Putamen (tissue), 1 donor: ENCODE data around the gene TCEAL5.
"Not testable (repeated sequence)": the region's sequence is repeated elsewhere in the genome, so short reads cannot be mapped to it uniquely, and the experiment has no call there.

Source experiments
- DNase-seq: peaks from one replicate; pipeline ENCODE4 v3.0.0-alpha.2; 2016; ENCODE audit warnings: low spot score

TCEAL5 gene

DNA sequence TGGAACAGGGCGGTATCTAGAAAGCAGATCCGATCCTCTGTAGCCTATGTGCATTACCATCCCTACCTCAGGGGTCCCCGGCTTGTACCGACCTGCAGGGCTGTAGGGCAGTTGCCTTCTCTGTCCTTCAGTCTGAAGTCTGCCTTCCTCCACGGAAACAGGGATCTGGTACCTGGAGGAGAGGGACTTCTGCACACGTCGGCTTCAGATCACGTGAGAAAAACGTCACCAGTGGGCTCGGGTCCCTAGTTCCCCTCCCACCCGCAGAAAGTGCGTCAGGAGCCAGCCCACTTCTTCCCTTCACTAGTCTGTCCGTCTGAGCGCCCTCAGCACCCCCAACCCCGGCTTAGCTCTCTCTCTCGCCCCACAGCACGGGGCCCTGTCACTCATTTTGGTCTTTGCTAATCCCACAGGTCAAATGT lies at the start of gene TCEAL5:
TCEAL5 (minus strand) TSS at position 170 of the 422 bp plus-strand sequence. CDS start 2,187 bp downstream, outside the sequence.
- DNase-seq = peak; percentile 47

GRCh38 chrX:103311399-103311780 lies 34.8 kb upstream of the TCEAL5 start:
- no peak for DNase-seq

DNA sequence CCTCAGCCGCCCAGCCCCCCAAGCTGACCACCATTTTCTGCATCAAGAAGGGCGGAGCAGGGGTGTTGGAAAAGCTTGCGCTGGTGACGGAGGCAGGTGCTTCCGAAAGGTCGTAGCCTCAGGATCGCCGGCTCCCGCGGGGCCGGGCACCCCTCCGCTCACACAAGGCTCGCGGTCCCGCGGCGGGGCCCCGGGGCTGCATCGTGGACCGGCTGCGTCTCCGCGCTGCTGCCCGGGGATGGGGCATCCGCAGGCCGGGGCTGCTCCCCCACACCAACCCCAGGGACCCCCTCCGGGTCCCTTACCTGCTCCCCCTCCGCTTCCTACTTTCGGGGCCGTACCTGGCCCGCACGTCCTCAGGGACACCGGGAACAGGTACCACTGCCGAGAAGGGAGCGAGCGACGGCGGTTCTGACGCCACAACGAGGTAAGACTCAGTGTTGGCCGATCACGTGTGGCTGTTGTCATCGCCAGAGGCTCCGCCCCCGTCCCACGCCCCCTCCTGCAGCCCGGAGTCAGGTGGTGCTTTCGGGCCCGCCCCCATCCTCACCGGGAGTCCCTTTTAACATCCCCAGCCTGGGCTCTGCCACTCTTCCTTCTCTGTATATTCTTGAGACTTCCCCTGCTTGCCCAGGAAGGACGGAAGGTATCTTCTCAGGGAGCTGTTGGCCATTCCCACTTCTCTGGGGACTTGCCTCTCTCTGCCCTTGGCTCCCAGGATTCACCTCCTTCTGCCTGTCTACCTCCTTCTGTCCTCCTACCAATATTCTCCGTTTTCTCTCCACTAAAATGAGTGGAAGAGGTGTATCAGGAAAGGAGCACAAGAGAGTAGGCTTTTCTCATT lies 34.2 kb upstream of the TCEAL5 start, which contains the start of gene BEX2:
BEX2 (minus strand) TSS at position 436 of the 844 bp plus-strand sequence. CDS start 1,014 bp downstream, outside the sequence.
- peak; percentile 78 for DNase-seq

- DNase-seq = no peak
These were observed 33.5 kb upstream of the TCEAL5 start for GRCh38 chrX:103309860-103310554.

GRCh38 chrX:103305666-103306065 lies 29.1 kb upstream of the TCEAL5 start:
- DNase-seq = not testable (repeated sequence)

- DNase-seq = no peak
These were observed 28.2 kb upstream of the TCEAL5 start for GRCh38 chrX:103304705-103305104.

GRCh38 chrX:103293118-103293517 lies 16.6 kb upstream of the TCEAL5 start:
- DNase-seq = no peak

DNA sequence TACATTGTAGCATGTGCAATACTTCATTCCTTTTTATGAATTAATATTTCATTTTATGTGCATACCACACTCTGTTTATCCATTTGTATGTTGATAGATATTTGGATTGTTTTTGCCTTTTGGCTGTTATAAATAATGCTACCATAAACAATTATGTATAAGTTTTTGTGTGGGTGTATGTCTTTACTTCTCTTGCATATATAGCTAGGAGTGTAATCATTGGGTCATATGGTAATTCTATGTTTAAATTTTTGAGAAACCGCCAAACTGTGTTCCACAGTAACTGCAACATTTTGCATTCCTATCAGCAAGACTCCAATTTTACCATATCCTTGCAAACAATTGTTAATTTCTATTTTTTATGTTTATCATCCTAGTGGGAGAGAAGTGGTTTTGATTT lies 3.1 kb upstream of the TCEAL5 start:
- no peak for DNase-seq

- peak; percentile 1 for DNase-seq
These were observed 493 bp downstream of the TCEAL5 start for GRCh38 chrX:103275947-103276567.

DNA sequence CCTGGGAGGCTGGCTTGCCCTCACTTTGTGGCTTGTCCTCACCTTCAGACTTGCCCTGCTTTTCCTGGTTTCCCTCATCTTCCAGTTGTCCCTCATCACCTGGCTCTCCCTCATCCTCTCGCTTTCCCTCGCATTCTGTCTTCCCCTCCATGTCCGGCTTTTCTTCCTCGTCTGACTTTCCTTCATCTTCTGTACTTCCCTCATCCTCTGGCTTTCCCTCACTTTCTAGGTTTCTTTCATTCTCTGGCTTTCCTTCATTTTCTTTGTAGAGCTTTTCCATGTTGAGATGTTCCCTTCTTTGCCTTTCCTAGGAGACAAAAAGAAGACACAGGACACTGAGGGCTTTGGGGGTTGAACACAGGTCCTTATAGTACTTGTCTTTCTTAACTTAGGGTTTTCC lies 2.3 kb downstream of the TCEAL5 start:
- DNase-seq = no peak

DNA sequence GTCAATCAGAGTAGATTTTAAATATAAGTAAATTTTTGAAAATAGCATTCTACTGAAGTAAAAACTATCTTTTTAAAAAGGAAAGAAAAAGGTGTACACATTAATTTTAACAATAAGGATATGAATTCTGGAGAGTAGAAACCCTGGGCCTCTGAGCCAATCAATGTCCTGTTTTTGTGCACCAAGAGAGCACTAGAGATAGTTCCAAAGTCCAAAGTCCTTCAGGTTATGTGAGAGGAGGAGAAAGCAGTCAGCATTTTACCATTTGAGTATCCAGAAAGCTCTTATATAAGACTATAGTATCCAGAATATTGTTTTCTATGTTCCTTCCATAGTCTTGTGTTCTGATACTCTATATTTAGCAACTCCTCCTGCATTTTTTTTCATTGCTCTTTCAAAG lies 18.3 kb downstream of the TCEAL5 start:
- DNase-seq = no peak

DNA sequence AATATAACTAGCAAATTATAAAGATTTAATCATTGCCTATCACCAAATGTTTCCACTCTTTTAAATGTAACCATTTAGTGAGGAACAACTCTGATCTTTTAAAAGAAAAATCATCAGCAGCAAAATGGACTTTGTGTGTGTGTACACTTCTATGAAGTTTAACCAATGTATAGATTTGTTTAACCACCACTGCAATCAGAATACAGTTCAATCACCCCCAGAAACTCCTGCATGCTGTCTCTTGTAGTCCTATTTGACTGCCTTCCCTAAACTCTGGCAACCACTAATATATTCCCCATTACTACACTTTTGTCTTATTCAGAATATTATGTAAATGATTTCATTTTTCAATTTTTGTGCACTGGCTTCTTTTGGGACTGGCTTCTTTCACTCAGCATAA lies 19.9 kb downstream of the TCEAL5 start:
- DNase-seq = no peak

DNA sequence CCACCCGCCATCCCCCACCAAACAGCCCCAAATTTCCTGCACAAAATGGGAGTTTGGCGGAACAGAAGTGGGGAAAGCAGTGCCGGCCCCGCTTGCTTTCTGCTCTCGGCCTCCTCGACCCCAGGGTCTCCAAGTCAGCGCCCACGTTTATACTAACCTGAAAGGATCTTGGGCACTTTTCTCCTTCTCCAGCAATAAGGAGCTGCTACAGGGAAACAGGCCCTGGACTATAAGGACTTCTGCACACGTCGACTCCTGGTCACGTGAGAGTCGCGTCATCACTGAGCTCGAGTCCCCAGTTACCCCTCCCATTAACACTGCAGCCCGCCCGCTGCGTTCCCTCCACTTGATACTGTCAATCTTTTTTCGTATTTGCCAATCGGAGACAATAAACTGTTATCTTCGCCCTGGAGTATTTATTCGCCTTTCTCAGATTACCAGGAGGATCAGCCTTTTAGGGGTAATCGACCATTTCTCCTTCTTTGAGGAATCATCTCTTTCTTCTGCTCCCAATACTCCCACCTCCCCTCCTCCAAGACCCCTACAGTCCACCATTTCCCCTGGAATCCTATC lies 21.5 kb downstream of the TCEAL5 start, which contains the start of gene TCEAL8:
TCEAL8 (minus strand) TSS at position 235 of the 573 bp plus-strand sequence. CDS start 1,176 bp downstream, outside the sequence.
- peak; percentile 91 for DNase-seq

- peak; percentile 48 for DNase-seq
These were observed 22.3 kb downstream of the TCEAL5 start for GRCh38 chrX:103254171-103254824.

DNA sequence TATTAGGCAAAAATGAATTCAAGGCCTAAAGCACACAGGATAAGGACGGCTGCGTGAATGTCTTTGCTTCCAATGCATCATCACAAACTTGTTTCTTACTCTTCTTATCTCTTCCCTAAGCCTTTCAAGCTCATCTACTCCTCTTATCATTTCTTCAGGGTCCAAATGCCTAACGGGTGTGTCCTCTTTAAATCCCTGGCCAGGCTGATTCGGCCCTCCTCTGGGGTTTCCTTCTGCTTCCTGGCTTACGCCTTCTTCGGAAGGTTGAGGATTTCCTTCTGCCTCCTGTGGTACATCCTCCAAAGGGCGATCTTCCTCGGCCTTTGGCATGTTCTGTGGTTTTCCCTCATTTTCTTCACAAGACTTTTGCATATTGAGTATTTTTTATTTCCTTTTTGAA lies 22.9 kb downstream of the TCEAL5 start:
- peak; percentile 0 for DNase-seq

DNA sequence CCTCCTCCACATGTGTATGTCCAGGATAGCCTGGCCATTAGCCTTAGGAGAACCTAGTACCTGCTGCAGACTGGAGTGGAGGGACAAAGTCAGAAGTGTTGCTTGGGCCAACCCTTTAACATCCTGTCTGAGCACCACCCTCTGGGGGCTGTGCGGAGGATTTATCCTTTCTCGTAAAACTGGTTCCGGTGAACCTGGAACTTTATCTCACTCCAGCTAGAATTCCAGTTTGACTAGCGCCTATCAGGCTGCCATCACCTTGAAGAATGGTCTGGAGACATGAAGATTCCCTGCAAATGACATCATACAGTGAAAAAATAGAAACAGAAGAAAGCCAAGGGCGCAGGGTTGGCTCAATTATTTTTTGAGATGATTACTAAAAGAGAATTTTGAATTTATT lies 25.6 kb downstream of the TCEAL5 start:
- no peak for DNase-seq

DNA sequence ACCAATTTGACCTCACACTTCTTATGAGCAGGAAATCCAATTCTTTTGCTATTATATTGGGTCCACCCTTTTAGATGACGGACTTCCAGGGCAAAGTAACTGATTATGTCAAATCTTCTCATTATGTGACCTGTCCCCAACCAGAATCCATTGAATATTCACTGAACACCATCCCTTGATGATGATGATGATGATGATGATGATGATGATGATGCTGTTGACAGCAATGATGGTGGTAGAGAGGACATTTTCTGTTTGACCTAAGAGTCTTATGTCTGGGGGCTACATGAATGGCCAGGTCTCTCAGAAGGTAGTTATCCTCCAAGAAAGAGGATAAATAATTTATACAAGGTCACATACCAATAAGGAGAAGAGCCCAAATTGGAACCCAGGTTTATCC lies 26.7 kb downstream of the TCEAL5 start:
- no peak for DNase-seq

DNA sequence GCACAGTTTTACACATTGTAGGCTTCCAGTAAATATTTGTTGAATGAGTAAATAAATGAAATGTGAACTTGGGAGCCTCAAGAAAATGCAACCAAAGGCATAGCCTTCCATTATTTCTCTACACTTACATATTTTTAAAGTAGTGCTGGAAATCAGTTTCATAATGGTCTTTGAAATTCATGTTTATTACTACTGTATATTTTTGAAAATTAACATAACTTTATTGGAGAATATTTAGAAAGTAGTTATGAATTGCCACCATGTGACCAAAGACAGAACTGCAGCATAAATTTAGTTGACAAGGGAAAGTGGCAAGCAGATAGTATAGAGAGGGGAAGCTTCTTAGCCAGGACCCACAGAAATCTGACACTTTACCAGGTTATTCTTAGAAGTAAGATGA lies 28.0 kb downstream of the TCEAL5 start:
- DNase-seq = peak; percentile 4

- DNase-seq = no peak
These were observed 36.4 kb downstream of the TCEAL5 start for GRCh38 chrX:103240155-103240554.

DNA sequence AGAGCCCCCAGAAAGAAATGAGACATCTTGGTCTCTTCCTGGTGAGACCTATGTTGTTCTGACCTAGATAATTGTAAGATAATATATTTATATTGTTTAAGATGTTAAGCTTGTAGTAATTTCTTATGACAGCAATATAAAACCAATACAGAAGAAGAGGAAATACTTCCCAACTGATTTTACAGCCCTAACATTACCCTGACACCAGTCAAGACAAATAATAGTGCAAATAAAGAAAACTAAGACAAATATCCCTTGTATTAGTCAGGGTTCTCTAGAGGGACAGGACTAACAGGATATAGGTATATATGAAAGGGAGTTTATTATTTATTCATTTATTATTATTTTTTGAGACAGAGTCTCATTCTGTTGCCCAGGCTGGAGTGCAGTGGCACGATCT lies 40.3 kb downstream of the TCEAL5 start:
- DNase-seq = no peak

GRCh38 chrX:103235608-103236007 lies 40.9 kb downstream of the TCEAL5 start:
- not testable (repeated sequence) for DNase-seq

- no peak for DNase-seq
These were observed 41.7 kb downstream of the TCEAL5 start for GRCh38 chrX:103234869-103235268.
